Measurements from ENCODE around the gene IFT20. TPM values are rescaled to one million over a fixed set of nuclear protein-coding genes. Genes with fewer than 3 reads are reported as not detected.

Gene IFT20, protein sequence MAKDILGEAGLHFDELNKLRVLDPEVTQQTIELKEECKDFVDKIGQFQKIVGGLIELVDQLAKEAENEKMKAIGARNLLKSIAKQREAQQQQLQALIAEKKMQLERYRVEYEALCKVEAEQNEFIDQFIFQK
- 23.4 and 28.0 TPM in 2 replicates for total RNA-seq (2016; rRNA removed; fragmentation: Illumina TruSeq; extraction: Trizol)
- 49.6 and 59.0 TPM in 2 replicates for total RNA-seq (2016; cell fraction: cytosol; rRNA removed; fragmentation: Illumina TruSeq; extraction: Trizol; ENCODE audit: low read depth)
- 22.8 and 29.8 TPM in 2 replicates for total RNA-seq (2016; cell fraction: insoluble cytoplasmic fraction; rRNA removed; fragmentation: Illumina TruSeq; extraction: Trizol)
- total RNA-seq (2016; cell fraction: membrane; rRNA removed; fragmentation: Illumina TruSeq; extraction: Trizol), result 51.8 and 54.0 TPM in 2 replicates
- 22.4 and 24.3 TPM in 2 replicates for total RNA-seq (2016; cell fraction: nucleus; rRNA removed; fragmentation: Illumina TruSeq; extraction: Trizol)
- 33.9 and 37.8 TPM in 2 replicates for polyA plus RNA-seq (2011; rRNA removed)
- 23.5 and 23.7 TPM in 2 replicates for polyA plus RNA-seq (2011; cell fraction: cytosol; rRNA removed)
- 39.0 and 42.0 TPM in 2 replicates for polyA plus RNA-seq (2011; cell fraction: nucleus; rRNA removed)
- 22.5 and 25.6 TPM in 2 replicates for polyA plus RNA-seq (2012)
- 50.1 and 61.3 TPM in 2 replicates for polyA plus RNA-seq (2016; cell fraction: cytosol; fragmentation: Illumina TruSeq; extraction: Trizol; ENCODE audit: low read depth)
- polyA plus RNA-seq (2016; cell fraction: insoluble cytoplasmic fraction; fragmentation: Illumina TruSeq; extraction: Trizol; ENCODE audit: low read depth), result 21.7 and 23.6 TPM in 2 replicates
- polyA plus RNA-seq (2016; cell fraction: membrane; fragmentation: Illumina TruSeq; extraction: Trizol; ENCODE audit: low read depth), result 44.5 and 49.9 TPM in 2 replicates
- 39.5 and 42.9 TPM in 2 replicates for polyA plus RNA-seq (2016; cell fraction: nucleus; fragmentation: Illumina TruSeq; extraction: Trizol; ENCODE audit: insufficient read depth, low read depth)
- 13.0 and 13.9 TPM in 2 replicates for polyA minus RNA-seq (2011; rRNA and poly(A)+ RNA removed; ENCODE audit: low replicate concordance)
- polyA minus RNA-seq (2011; cell fraction: cytosol; rRNA and poly(A)+ RNA removed), result 5.7 and 7.1 TPM in 2 replicates
- polyA minus RNA-seq (2011; cell fraction: nucleus; rRNA and poly(A)+ RNA removed), result 14.9 and 18.4 TPM in 2 replicates
- percentile 66 among the genes with signal in this experiment for Bru-seq, nascent RNA
- percentile 72 among the genes with signal in this experiment for BruChase-seq, experiment 1, labeled RNA remaining after a 6-hour chase
- BruChase-seq, experiment 2, labeled RNA remaining after a 2-hour chase, result percentile 73 among the genes with signal in this experiment
- long read RNA-seq, experiment 1, transcript IFT20-214 (6 exons, 1,071 nt), result minor isoform, 8 of 32 reads
- long read RNA-seq, experiment 1, transcript IFT20-203 (5 exons, 825 nt), result major isoform, 15 of 32 reads
- long read RNA-seq, experiment 1, partial matches to known transcripts, result 3 of 32 reads
- long read RNA-seq, experiment 1, other reads (novel, unspliced or antisense), result 2 of 32 reads
- long read RNA-seq, experiment 2, transcript IFT20-214 (6 exons, 1,071 nt), result minor isoform, 24 of 62 reads
- long read RNA-seq, experiment 2, transcript IFT20-213 (1 exons, 1,485 nt), result minor isoform, 10 of 62 reads
- long read RNA-seq, experiment 2, transcript IFT20-203 (5 exons, 825 nt), result major isoform, 25 of 62 reads
- long read RNA-seq, experiment 2, partial matches to known transcripts, result 2 of 62 reads
- long read RNA-seq, experiment 2, other reads (novel, unspliced or antisense), result 0 of 62 reads

- Histone ChIP-seq H2AFZ (ENCODE audit: low read length) (no peak within 1 kb of the TSS), H3K36me3 (replicated peaks in 1 of 2; ENCODE audit: control insufficient read depth in 1 of 2, insufficient read depth in 2 of 2, low read length in 2 of 2) (peaks cover 11 to 18% of the 10 kb centered on the region in 2 experiments; a peak in 4 of 5 replicates), H3K9ac (ENCODE audit: insufficient read depth, low read depth, low read length) (peak within 1 kb of the TSS; percentile 89), H3K27me3 (ENCODE audit: control insufficient read depth in 1 of 2, insufficient read depth in 2 of 2, low read length in 2 of 2) (no peaks in the 10 kb centered on the region; a peak in 1 of 5 replicates), H3K4me2 (ENCODE audit: low read depth, low read length) (peak within 1 kb of the TSS; percentile 96), H4K20me1 (ENCODE audit: insufficient read depth, low read length) (no peaks in the 10 kb centered on the region; the same call in 1 of the 2 replicates), H3K4me3 (replicated peaks in 1 of 3; ENCODE audit: insufficient read depth in 1 of 3, low read depth in 2 of 3, low read length in 3 of 3) (peak within 1 kb of the TSS; percentile 92 to 94 (median 93)), H3K79me2 (ENCODE audit: insufficient read depth, low read length) (peaks cover 55% of the 10 kb centered on the region), H3K4me1 (ENCODE audit: insufficient read depth, low read length) (peaks cover 46% of the 10 kb centered on the region), H3K27ac (ENCODE audit: extremely low read length, insufficient read depth, low read length) (peak within 1 kb of the TSS; percentile 72), H3K9me3 (ENCODE audit: low read length) (no peaks in the 10 kb centered on the region)
- CTCF ChIA-PET (ENCODE audit: low intra/inter-chr PET ratio, low total read pairs), result no interaction called here
- FAIRE-seq (peak; percentile 98), DNase-seq (ENCODE audit: low spot score) (peak; percentile 99), ATAC-seq (peak; percentile 97)
- intact Hi-C loops (cut with micrococcal nuclease; ENCODE audit: unreplicated experiment), result loop anchor here (1.0 kb wide), 1 partner anchor 35 kb away; the partner anchor contains the start of gene VTN
- 0% methylated on average over 4 of the region's 62 CpGs for WGBS (ENCODE audit: low lambda C conversion rate)
- no TSS peak for BruUV-seq (replicated peaks)
- POLR2A ChIA-PET, result interaction anchor here (1.0 to 2.5 kb wide), 17 partner anchors 9 to 616 kb away, joined by 3 to 68 read pairs (median 7); partner anchors contain the start of genes ALDOC, PHF12, POLDIP2 and SLC46A1
- in situ Hi-C loops (cut with HindIII; ENCODE audit: extremely low pct_ligation_motif_present, low pct_unique_long_range_greater_than_20kb), result no loop called here
- TF ChIP-seq NONO (IDR thresholded peaks at IDR 0.05), result no peak
- TF ChIP-seq NONO (CRISPR knock-in tag; conservative IDR thresholded peaks at IDR 0.05), result peak; percentile 55; the same call in 1 of the 2 replicates
- TF ChIP-seq NR2F1 (CRISPR knock-in tag; IDR thresholded peaks at IDR 0.05), result no peak
- TF ChIP-seq ZNF296 (CRISPR knock-in tag; conservative IDR thresholded peaks at IDR 0.05), result no peak
- TF ChIP-seq NR2F6 (IDR thresholded peaks at IDR 0.05), result no peak
- peak; percentile 20; the same call in 1 of the 2 replicates for TF ChIP-seq NR2F6 (CRISPR knock-in tag; IDR thresholded peaks at IDR 0.05)
- TF ChIP-seq PPARG (CRISPR knock-in tag; conservative IDR thresholded peaks at IDR 0.05), result no peak; the same call in 1 of the 2 replicates
- TF ChIP-seq, protein P1, sequence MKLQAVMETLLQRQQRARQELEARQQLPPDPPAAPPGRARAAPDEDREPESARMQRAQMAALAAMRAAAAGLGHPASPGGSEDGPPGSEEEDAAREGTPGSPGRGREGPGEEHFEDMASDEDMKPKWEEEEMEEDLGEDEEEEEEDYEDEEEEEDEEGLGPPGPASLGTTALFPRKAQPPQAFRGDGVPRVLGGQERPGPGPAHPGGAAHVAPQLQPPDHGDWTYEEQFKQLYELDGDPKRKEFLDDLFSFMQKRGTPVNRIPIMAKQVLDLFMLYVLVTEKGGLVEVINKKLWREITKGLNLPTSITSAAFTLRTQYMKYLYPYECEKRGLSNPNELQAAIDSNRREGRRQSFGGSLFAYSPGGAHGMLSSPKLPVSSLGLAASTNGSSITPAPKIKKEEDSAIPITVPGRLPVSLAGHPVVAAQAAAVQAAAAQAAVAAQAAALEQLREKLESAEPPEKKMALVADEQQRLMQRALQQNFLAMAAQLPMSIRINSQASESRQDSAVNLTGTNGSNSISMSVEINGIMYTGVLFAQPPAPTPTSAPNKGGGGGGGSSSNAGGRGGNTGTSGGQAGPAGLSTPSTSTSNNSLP (IDR thresholded peaks at IDR 0.05; ENCODE audit: low read depth, low read length), result 0 out of 2 replicates have a peak, but pooled peaks have one; percentile 26
- TF ChIP-seq ZNF263 (CRISPR knock-in tag; IDR thresholded peaks at IDR 0.05), result no peak
- peak; percentile 93 for TF ChIP-seq TBL1XR1 (IDR thresholded peaks at IDR 0.05; ENCODE audit: borderline replicate concordance, low read length, partially characterized antibody)
- peak; percentile 75; the same call in 1 of the 2 replicates for TF ChIP-seq ZNF580 (CRISPR knock-in tag; IDR thresholded peaks at IDR 0.05; ENCODE audit: borderline replicate concordance, low read depth)
- TF ChIP-seq ISL2 (CRISPR knock-in tag; IDR thresholded peaks at IDR 0.05), result peak; percentile 70
These were observed at the start of gene IFT20, which contains the start of gene TNFAIP1 for GRCh38 chr17:28335201-28335958. IFT20 (minus strand) TSS chr17:28335472; CDS start chr17:28331985, 3,487 bp downstream. TNFAIP1 (plus strand) TSS chr17:28335761; CDS start chr17:28339522, 3,761 bp downstream.

Measured in HepG2 (cell line).